ENCODE measurements around the gene FARP1.

DNA sequence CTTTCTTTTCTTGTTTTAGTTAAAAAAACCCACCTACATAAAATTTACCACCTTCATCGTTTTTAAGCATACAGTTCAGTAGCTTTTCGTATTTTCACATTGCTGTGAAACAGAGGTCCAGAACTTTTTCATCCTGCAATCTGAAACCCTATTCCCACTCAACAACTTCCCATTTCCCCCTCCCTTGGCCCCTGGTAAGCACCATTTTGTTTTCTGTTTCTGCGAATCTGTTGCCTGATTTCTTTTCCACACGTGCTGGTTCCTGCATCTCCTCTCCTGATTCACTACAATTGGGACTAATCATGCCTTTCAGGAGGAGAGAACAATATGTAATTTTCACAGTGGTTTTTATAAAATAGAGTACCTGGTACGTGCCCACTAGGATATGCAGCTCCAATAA lies 183.4 kb downstream of the FARP1 start:
- TF ChIP-seq, protein P1, sequence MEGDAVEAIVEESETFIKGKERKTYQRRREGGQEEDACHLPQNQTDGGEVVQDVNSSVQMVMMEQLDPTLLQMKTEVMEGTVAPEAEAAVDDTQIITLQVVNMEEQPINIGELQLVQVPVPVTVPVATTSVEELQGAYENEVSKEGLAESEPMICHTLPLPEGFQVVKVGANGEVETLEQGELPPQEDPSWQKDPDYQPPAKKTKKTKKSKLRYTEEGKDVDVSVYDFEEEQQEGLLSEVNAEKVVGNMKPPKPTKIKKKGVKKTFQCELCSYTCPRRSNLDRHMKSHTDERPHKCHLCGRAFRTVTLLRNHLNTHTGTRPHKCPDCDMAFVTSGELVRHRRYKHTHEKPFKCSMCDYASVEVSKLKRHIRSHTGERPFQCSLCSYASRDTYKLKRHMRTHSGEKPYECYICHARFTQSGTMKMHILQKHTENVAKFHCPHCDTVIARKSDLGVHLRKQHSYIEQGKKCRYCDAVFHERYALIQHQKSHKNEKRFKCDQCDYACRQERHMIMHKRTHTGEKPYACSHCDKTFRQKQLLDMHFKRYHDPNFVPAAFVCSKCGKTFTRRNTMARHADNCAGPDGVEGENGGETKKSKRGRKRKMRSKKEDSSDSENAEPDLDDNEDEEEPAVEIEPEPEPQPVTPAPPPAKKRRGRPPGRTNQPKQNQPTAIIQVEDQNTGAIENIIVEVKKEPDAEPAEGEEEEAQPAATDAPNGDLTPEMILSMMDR (IDR thresholded peaks at IDR 0.05): no peak
- no peak for TF ChIP-seq POLR2A (IDR thresholded peaks at IDR 0.05)
